Coronary artery (tissue), 2 donors: ENCODE results near the gene CLIC1.

ENCODE experiments used
- DNase-seq: peaks from one replicate; pipeline ENCODE4 v3.0.0-alpha.2; 2017; ENCODE audit warnings: low spot score
- H3K27ac ChIP-seq, 2 donors: fragments of 200-600 bp; sonication (generic); one replicate each; pipeline ENCODE4 v1.5.1; 2016 to 2019
- H3K4me3 ChIP-seq: fragments of 200-600 bp; sonication (generic); 2 replicates; pipeline ENCODE4 v1.5.1; 2016; ENCODE audit warnings: mild to moderate bottlenecking, moderate library complexity
- CTCF ChIP-seq: fragments of 200-600 bp; sonication (generic); IDR thresholded peaks from one replicate; pipeline ENCODE4 v1.5.1; 2019; ENCODE audit warnings: antibody characterized with exemption

The CLIC1 gene

GRCh38 chr6:31732029-31732428 is 4.3 kb downstream of the CLIC1 start:
- no peak for DNase-seq
- peak overlapping the region in 1 of 2 donors; percentile 4 for H3K27ac ChIP-seq
- H3K4me3 ChIP-seq: no peak overlapping the region
- TF ChIP-seq CTCF: no peak

GRCh38 chr6:31730631-31731086 is 5.7 kb downstream of the CLIC1 start:
- DNase-seq: no peak
- no peak for TF ChIP-seq CTCF
- peak overlapping the region; percentile 91 for H3K4me3 ChIP-seq
- H3K27ac ChIP-seq: peak overlapping the region; percentile 86 to 99

- no peak for TF ChIP-seq CTCF
- peak; percentile 95 for DNase-seq
- H3K4me3 ChIP-seq: peak overlapping the region; percentile 91
- peak overlapping the region; percentile 86 to 99 for H3K27ac ChIP-seq
Observed at GRCh38 chr6:31729979-31730630, 6.2 kb downstream of the CLIC1 start.

- Histone ChIP-seq H3K27ac (peak overlapping the region; percentile 86 to 99), H3K4me3 (peak overlapping the region; percentile 91)
- no peak for TF ChIP-seq CTCF
- DNase-seq: peak; percentile 97
Observed at GRCh38 chr6:31729515-31729978, 6.8 kb downstream of the CLIC1 start.

GRCh38 chr6:31728767-31729514 is 7.4 kb downstream of the CLIC1 start, which contains the start of gene DDAH2:
Gene DDAH2 (minus strand): TSS chr6:31729299. CDS start chr6:31729161, 138 bp downstream.
- Histone ChIP-seq H3K27ac (peak within 1 kb of the TSS; percentile 86 to 99), H3K4me3 (peak within 1 kb of the TSS; percentile 91)
- peak; percentile 25 for TF ChIP-seq CTCF
- DNase-seq: no peak

GRCh38 chr6:31727717-31728671 is 8.3 kb downstream of the CLIC1 start:
- Histone ChIP-seq H3K27ac (peak overlapping the region; percentile 86 to 99), H3K4me3 (peak overlapping the region; percentile 91)
- no peak for TF ChIP-seq CTCF
- no peak for DNase-seq
